ENCODE results near the gene FXYD4.
"Not testable (repeated sequence)": the region's sequence is repeated elsewhere in the genome, so short reads cannot be mapped to it uniquely, and the experiment has no call there.

GRCh38 chr10:43393186-43393585, 21.8 kb downstream of the FXYD4 start:
- not testable (repeated sequence) for TF ChIP-seq CTCF (IDR thresholded peaks at IDR 0.05; ENCODE audit: insufficient read depth, low read length); POLR2AphosphoS5 (IDR thresholded peaks at IDR 0.05; ENCODE audit: low read depth); GABPA (IDR thresholded peaks at IDR 0.05; ENCODE audit: low read depth); REST (IDR thresholded peaks at IDR 0.05; ENCODE audit: insufficient replicate concordance, low read depth); SPI1 (IDR thresholded peaks at IDR 0.05; ENCODE audit: borderline replicate concordance, low read depth)
